ENCODE data around the gene CHST11.
A peak's percentile ranks its signal among the peaks of the same experiment; 100 is the strongest.

The CHST11 gene

DNA sequence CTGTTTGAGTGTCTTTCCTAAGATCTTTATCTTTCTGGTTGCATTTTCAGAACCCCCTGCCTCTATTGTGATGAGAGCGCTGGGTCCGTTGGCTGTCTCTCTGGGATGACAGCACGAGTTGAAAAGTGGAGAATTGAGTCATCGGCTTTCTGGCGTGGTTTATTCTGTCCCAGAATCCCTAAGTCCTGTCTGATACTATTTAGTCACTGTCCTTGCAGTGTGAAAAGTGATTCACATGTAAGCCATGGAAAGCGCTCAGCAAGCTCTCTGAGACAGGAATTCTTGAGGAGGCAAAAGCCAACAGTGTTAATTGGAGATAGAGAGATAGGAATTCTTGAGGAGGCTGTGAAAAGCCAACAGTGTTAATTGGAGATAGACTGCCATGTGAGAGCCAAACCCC is 121.7 kb downstream of the CHST11 start:
- Histone ChIP-seq H3K9me2 (replicated peaks; ENCODE audit: control insufficient read depth, low read length) (no peaks in the 10 kb centered on the region), H3F3A (ENCODE audit: control insufficient read depth, insufficient read depth) (peaks cover 36% of the 10 kb centered on the region), H3K27ac (ENCODE audit: low read depth, low read length) (peak overlapping the region; percentile 98; the same call in 1 of the 2 replicates), H3K27me3 (ENCODE audit: control insufficient read depth, low read length) (no peaks in the 10 kb centered on the region), H3K4me2 (ENCODE audit: low read length) (peak overlapping the region; percentile 89; the same call in 1 of the 2 replicates), H3K9me3 (ENCODE audit: control insufficient read depth, insufficient read depth, low read length) (no peaks in the 10 kb centered on the region), H3K4me1 (ENCODE audit: control insufficient read depth, low read length) (peaks cover 94% of the 10 kb centered on the region), H3K4me3 (ENCODE audit: low read length) (no peak overlapping the region), H3K36me3 (ENCODE audit: control insufficient read depth, low read length) (peaks cover 14% of the 10 kb centered on the region), H3K79me2 (ENCODE audit: control insufficient read depth, low read length) (peaks cover 35% of the 10 kb centered on the region), H4K20me1 (ENCODE audit: control insufficient read depth, insufficient read depth, low read depth, low read length) (no peaks in the 10 kb centered on the region)
- TF ChIP-seq, protein P1, sequence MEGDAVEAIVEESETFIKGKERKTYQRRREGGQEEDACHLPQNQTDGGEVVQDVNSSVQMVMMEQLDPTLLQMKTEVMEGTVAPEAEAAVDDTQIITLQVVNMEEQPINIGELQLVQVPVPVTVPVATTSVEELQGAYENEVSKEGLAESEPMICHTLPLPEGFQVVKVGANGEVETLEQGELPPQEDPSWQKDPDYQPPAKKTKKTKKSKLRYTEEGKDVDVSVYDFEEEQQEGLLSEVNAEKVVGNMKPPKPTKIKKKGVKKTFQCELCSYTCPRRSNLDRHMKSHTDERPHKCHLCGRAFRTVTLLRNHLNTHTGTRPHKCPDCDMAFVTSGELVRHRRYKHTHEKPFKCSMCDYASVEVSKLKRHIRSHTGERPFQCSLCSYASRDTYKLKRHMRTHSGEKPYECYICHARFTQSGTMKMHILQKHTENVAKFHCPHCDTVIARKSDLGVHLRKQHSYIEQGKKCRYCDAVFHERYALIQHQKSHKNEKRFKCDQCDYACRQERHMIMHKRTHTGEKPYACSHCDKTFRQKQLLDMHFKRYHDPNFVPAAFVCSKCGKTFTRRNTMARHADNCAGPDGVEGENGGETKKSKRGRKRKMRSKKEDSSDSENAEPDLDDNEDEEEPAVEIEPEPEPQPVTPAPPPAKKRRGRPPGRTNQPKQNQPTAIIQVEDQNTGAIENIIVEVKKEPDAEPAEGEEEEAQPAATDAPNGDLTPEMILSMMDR (IDR thresholded peaks at IDR 0.05; ENCODE audit: low read depth, low read length, poor library complexity, severe bottlenecking), result no peak
- no peak for TF ChIP-seq EZH2phosphoT487 (IDR thresholded peaks at IDR 0.05; ENCODE audit: borderline replicate concordance, low read length)

DNA sequence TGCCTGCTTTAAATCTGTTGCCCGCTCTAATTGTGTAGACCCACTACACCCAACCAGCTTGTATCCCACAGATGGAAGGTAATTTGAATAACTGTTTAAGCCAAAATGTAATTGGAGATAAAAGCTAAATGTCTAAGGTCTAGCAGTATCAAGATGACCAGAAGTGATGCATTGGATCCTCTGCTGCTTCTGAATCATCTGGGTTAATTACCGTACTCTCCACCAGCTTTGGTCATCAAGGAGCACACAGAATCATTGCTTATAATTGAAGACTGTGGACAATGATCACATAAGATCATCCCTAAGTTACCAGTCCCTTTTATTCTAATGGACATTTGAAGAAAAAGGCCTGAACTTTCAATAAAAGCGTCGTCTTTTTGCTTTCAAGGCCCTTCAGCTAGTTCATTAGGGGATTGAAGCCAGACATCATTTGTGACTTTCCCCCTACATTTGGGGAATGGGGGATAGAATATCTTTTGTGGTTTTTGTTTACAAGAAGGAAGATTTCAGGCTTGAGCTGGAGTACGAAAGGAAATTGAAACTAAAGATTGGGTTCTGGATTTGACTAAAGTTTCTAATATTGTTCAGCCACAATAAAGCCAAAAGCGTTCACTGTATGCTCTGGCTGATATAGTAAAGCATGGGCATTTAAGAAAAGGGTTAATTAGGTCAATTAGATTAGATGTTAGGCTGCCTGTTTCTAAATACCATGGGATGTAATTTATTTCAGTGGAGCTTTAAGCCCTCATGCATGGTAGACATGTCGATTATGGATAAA is 123.2 kb downstream of the CHST11 start:
- H3F3A ChIP-seq (ENCODE audit: control insufficient read depth, insufficient read depth), result peaks cover 33% of the 10 kb centered on the region
- peaks cover 99% of the 10 kb centered on the region for H3K4me1 ChIP-seq (ENCODE audit: control insufficient read depth, low read length)
- H3K36me3 ChIP-seq (ENCODE audit: control insufficient read depth, low read length), result peaks cover 14% of the 10 kb centered on the region
- H3K79me2 ChIP-seq (ENCODE audit: control insufficient read depth, low read length), result peaks cover 44% of the 10 kb centered on the region
- no peaks in the 10 kb centered on the region for H3K9me2 ChIP-seq (replicated peaks; ENCODE audit: control insufficient read depth, low read length)
- H3K4me2 ChIP-seq (ENCODE audit: low read length), result peak overlapping the region; percentile 89
- no peaks in the 10 kb centered on the region for H3K9me3 ChIP-seq (ENCODE audit: control insufficient read depth, insufficient read depth, low read length)
- peak overlapping the region; percentile 98 for H3K27ac ChIP-seq (ENCODE audit: low read depth, low read length)
- H4K20me1 ChIP-seq (ENCODE audit: control insufficient read depth, insufficient read depth, low read depth, low read length), result no peaks in the 10 kb centered on the region
- no peaks in the 10 kb centered on the region for H3K27me3 ChIP-seq (ENCODE audit: control insufficient read depth, low read length)
- no peak for TF ChIP-seq EZH2phosphoT487 (IDR thresholded peaks at IDR 0.05; ENCODE audit: borderline replicate concordance, low read length)
- TF ChIP-seq, protein P1 (IDR thresholded peaks at IDR 0.05; ENCODE audit: low read depth, low read length, poor library complexity, severe bottlenecking), result no peak
- H3K4me3 ChIP-seq (ENCODE audit: low read length), result peak overlapping the region; percentile 74

DNA sequence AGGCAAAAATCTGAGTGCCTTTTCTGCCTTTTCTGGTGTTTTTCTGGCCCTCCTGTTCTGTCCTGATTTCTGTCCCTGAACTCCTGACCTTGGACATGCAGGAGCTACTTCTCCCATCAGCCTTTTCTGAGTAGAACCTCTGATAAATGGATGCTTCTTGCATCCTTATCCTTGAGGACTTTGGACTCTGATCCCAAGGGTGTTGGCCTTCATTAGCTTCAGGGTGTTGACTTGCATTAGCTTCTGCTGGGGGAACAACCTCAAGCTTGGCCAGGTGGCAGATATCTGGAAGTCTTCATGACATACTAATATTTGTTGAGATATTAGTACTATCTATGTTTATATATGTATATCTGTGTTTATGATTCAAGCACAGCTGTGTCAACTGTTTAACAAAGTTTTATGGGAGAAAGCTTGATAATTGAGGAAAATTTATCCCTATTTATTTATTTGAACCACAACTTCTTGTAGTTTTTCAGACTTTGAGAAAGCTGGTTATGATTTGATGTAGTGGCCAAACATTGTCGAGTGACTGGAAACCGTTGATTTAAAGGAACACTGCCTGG is 124.3 kb downstream of the CHST11 start:
- Histone ChIP-seq H3K4me2 (ENCODE audit: low read length) (peak overlapping the region; percentile 89), H3K36me3 (ENCODE audit: control insufficient read depth, low read length) (peaks cover 14% of the 10 kb centered on the region), H3K9me2 (replicated peaks; ENCODE audit: control insufficient read depth, low read length) (no peaks in the 10 kb centered on the region), H3K79me2 (ENCODE audit: control insufficient read depth, low read length) (peaks cover 48% of the 10 kb centered on the region), H3K4me1 (ENCODE audit: control insufficient read depth, low read length) (peaks cover 99% of the 10 kb centered on the region), H3F3A (ENCODE audit: control insufficient read depth, insufficient read depth) (peaks cover 33% of the 10 kb centered on the region), H3K9me3 (ENCODE audit: control insufficient read depth, insufficient read depth, low read length) (no peaks in the 10 kb centered on the region), H3K27ac (ENCODE audit: low read depth, low read length) (peak overlapping the region; percentile 98), H3K4me3 (ENCODE audit: low read length) (peak overlapping the region; percentile 74), H3K27me3 (ENCODE audit: control insufficient read depth, low read length) (no peaks in the 10 kb centered on the region), H4K20me1 (ENCODE audit: control insufficient read depth, insufficient read depth, low read depth, low read length) (no peaks in the 10 kb centered on the region)
- no peak for TF ChIP-seq EZH2phosphoT487 (IDR thresholded peaks at IDR 0.05; ENCODE audit: borderline replicate concordance, low read length)
- TF ChIP-seq, protein P1 (IDR thresholded peaks at IDR 0.05; ENCODE audit: low read depth, low read length, poor library complexity, severe bottlenecking), result no peak

Data from DOHH2 (cell line).